K562 (cell line): ENCODE data around the gene PSG3. TPM values are rescaled to one million over a fixed set of nuclear protein-coding genes. Genes with fewer than 3 reads are reported as not detected.
"Not testable (repeated sequence)": the region's sequence is repeated elsewhere in the genome, so short reads cannot be mapped to it uniquely, and the experiment has no call there.

ENCODE experiments used
- ATAC-seq: fragments of 200-7000 bp; cut with Tn5 transposase; 3 replicates; pipeline ENCODE4 v1.9.1; 2020; ENCODE audit warnings: moderate library complexity
- BruUV-seq: library from RNA; stranded (reverse); fragments of 400-500 nt; replicated peaks from 2 replicates; lab custom pipeline; 2021; lab: Mats Ljungman, UMichigan
- CTCF ChIA-PET: fragments of 300-600 bp; formaldehyde crosslinking; extraction: SDS; loops from one replicate; lab custom pipeline; 2021; ENCODE audit warnings: low intra/inter-chr PET ratio; lab: Yijun Ruan, JAX
- POLR2A ChIA-PET: fragments of 300-600, 350-650 bp; sonication (Branson Sonifier 250); formaldehyde crosslinking; extraction: SDS; loops from one replicate; lab custom pipeline; 2021; ENCODE audit warnings: antibody characterized with exemption, inconsistent platforms; lab: Yijun Ruan, JAX
- DNase-seq, 4 experiments: peaks; one replicate each; pipeline versions ENCODE4 v3.0.0 to v3.0.0-alpha.2; 2011 to 2018; ENCODE audit warnings: low spot score in 3 of 4, mixed read lengths in 3 of 4; ENCODE audit errors: extremely low read depth in 1 of 4
- FAIRE-seq: peaks from 2 replicates; lab custom pipeline; 2011; peaks lifted over from hg19 to GRCh38; lab: Jason Lieb, UNC
- H2AFZ ChIP-seq: 2 replicates; pipeline ENCODE4 v1.6.0; 2011; ENCODE audit warnings: low read depth, low read length, control low read depth, inconsistent platforms
- H3K27ac ChIP-seq: fragments of 200-600 bp; 3 replicates; pipeline ENCODE4 v1.8.0; 2011; ENCODE audit warnings: low read depth, mild to moderate bottlenecking, control low read depth, inconsistent platforms, low read length, moderate library complexity, mixed read lengths; ENCODE audit errors: extremely low read depth
- H3K27me3 ChIP-seq, 2 experiments: fragments of 300-600 bp in 1 of 2; 2 replicates in 1 of 2; 3 replicates in 1 of 2; pipeline versions ENCODE4 v1.6.0 to v1.8.0; 2011; ENCODE audit warnings: inconsistent platforms in 2 of 2, low read length in 2 of 2, mild to moderate bottlenecking in 1 of 2, mixed read lengths in 1 of 2, moderate library complexity in 1 of 2; ENCODE audit not compliant: control insufficient read depth in 2 of 2, insufficient read depth in 2 of 2
- H3K36me3 ChIP-seq: fragments of 300-600 bp; 3 replicates; pipeline ENCODE4 v1.8.0; 2011; ENCODE audit warnings: mild to moderate bottlenecking, low read length, inconsistent platforms; ENCODE audit not compliant: control insufficient read depth, insufficient read depth
- H3K4me1 ChIP-seq, 2 experiments: fragments of 200-600 bp in 1 of 2; replicated peaks in 1 of 2; 2 replicates in 1 of 2; 3 replicates in 1 of 2; pipeline versions ENCODE4 v1.5.1 to v1.8.0; 2011; ENCODE audit warnings: inconsistent platforms in 2 of 2, low read length in 2 of 2, mild to moderate bottlenecking in 1 of 2, mixed read lengths in 1 of 2, moderate library complexity in 1 of 2; ENCODE audit not compliant: control insufficient read depth in 2 of 2, insufficient read depth in 2 of 2
- H3K4me2 ChIP-seq: 2 replicates; pipeline ENCODE4 v1.6.1; 2011; ENCODE audit warnings: low read length, control low read depth, inconsistent platforms, mixed read lengths; ENCODE audit not compliant: insufficient read depth
- H3K4me3 ChIP-seq: fragments of 200-600 bp; sonication (generic), shearing (Covaris generic); 2 replicates; pipeline ENCODE4 v1.5.1; 2016; ENCODE audit warnings: control low read depth, inconsistent platforms
- H3K79me2 ChIP-seq: fragments of 200-600 bp; 3 replicates; pipeline ENCODE4 v1.8.0; 2011; ENCODE audit warnings: low read length, inconsistent platforms; ENCODE audit not compliant: control insufficient read depth, insufficient read depth
- H3K9ac ChIP-seq, 2 experiments: 2 replicates each; pipeline versions ENCODE4 v1.6.0 to v1.6.1; 2011; ENCODE audit warnings: low read depth in 2 of 2, low read length in 2 of 2, control low read depth in 1 of 2, inconsistent platforms in 1 of 2, mild to moderate bottlenecking in 1 of 2, mixed read lengths in 1 of 2; ENCODE audit not compliant: insufficient read depth in 1 of 2
- H3K9me1 ChIP-seq: one replicate; pipeline ENCODE4 v1.6.0; 2011; ENCODE audit warnings: inconsistent platforms, mild to moderate bottlenecking, low read length, moderate library complexity; ENCODE audit not compliant: control insufficient read depth, insufficient read depth
- H3K9me3 ChIP-seq: replicated peaks from 2 replicates; pipeline ENCODE4 v1.5.1; 2011; ENCODE audit warnings: low read depth, low read length, inconsistent platforms; ENCODE audit not compliant: control insufficient read depth, insufficient read depth
- H4K20me1 ChIP-seq: replicated peaks from 2 replicates; pipeline ENCODE4 v1.6.1; 2011; ENCODE audit warnings: low read length, inconsistent platforms, mixed read lengths; ENCODE audit not compliant: control insufficient read depth, insufficient read depth
- FOXK2 ChIP-seq, 2 experiments: fragments of 450-650 bp; IDR thresholded peaks in 1 of 2; conservative IDR thresholded peaks in 1 of 2; 2 replicates each; pipeline ENCODE4 v1.6.1; 2016; ENCODE audit warnings: low read depth in 2 of 2, mild to moderate bottlenecking in 1 of 2
- TBP ChIP-seq: optimal IDR thresholded peaks from 2 replicates; pipeline ENCODE3; 2011; ENCODE audit warnings: low read depth, low read length, improper control_type of control experiment
- ZFX ChIP-seq: sonication (generic); formaldehyde crosslinking; IDR thresholded peaks from 2 replicates; pipeline ENCODE4 v1.8.0; 2022; ENCODE audit warnings: mild to moderate bottlenecking, missing genetic modification reagents, moderate library complexity
- ZNF175 ChIP-seq: fragments of 200-800 bp; sonication (Bioruptor generic); IDR thresholded peaks from 2 replicates; pipeline ENCODE4 v1.6.1; 2016; ENCODE audit warnings: low read depth, mild to moderate bottlenecking, missing genetic modification characterization, missing compliant biosample characterization
- WGBS: fragments of 100-300 bp; shearing (Covaris generic); methylation state at CpG from one replicate; pipeline ENCODE4 v1.1.6; 2016; ENCODE audit warnings: low coverage, mixed read lengths; ENCODE audit not compliant: insufficient coverage; ENCODE audit errors: missing lambda C conversion rate; 5-methylcytosine and 5-hydroxymethylcytosine counted together
- in situ Hi-C: fragments of 300-500 bp; cut with MboI; formaldehyde crosslinking; loops from 4 replicates; pipeline ENCODE4 v1.15.0; 2018; ENCODE audit warnings: inconsistent platforms, mixed read lengths
- intact Hi-C: fragments of 100-400 bp; cut with micrococcal nuclease; formaldehyde crosslinking; loops from 2 replicates; pipeline ENCODE4 v1.14.2; 2022
- polyA plus RNA-seq, 8 experiments: library from polyadenylated mRNA; depleted of rRNA in 4 of 8; stranded (reverse) in 5 of 8; unstranded in 3 of 8; fragments of >200 nt; fragmentation: Nextera tagmentation in 2 of 8; fragmentation: Illumina TruSeq in 1 of 8; extraction: Ambion mirVana in 2 of 8; extraction: Trizol in 1 of 8; gene quantifications; 2 replicates each; pipeline versions ENCODE4 v1.2.1 to v1.2.3, GENCODE V29; 2011 to 2014; ENCODE audit warnings: inconsistent platforms in 1 of 8, missing spikeins in 1 of 8
- total RNA-seq, 7 experiments: library from RNA; depleted of rRNA in 6 of 7; stranded (reverse); fragments of >200 nt in 6 of 7; fragmentation: Illumina TruSeq in 2 of 7; extraction: Trizol in 2 of 7; gene quantifications; 2 replicates each; pipeline versions ENCODE4 v1.2.1 to v1.2.3, GENCODE V29; 2011 to 2021; ENCODE audit warnings: low replicate concordance in 1 of 7

PSG3 gene
- total and polyA plus RNA-seq, 9 of the 15 experiments (the other 6 are each of a cell fraction or from before 2014, with no cell fraction given) = not detected

DNA sequence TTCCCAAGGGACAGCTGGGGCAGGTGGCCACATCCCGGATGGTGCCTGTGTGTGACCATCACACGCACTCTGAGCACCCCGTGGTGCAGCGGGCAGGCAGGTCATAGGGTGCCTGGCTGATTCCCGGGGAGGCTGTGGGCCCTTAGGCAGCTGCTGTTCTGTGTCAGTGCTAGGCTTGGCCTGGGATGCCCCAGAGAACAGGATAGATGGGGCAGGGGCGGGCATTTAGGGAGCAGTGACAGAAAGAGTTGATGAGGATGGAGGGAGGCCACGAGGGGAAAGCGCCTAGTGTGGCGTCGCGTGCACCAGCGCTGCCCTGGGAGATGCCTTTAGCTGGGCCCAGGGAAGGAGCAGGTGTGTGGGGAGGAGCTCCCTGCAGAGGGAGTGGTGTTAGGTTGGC is 26.6 kb upstream of the PSG3 start:
- CTCF ChIA-PET, H3K79me2 ChIP-seq, H3K9me1 ChIP-seq, H3K27ac ChIP-seq, H3K9ac ChIP-seq, H3K4me1 ChIP-seq, H3K4me2 ChIP-seq, FAIRE-seq, BruUV-seq, DNase-seq, in situ Hi-C loops, H2AFZ ChIP-seq, ATAC-seq, H3K9me3 ChIP-seq, H3K36me3 ChIP-seq, H3K4me3 ChIP-seq, H3K27me3 ChIP-seq, H4K20me1 ChIP-seq, intact Hi-C loops: not testable (repeated sequence)
- WGBS = under 1% methylated on average over 12 of the region's 12 CpGs
- POLR2A ChIA-PET = interaction anchor here (0.6 kb wide), 1 partner anchor 182 kb away, joined by 4 read pairs; no protein-coding TSS in a partner anchor

DNA sequence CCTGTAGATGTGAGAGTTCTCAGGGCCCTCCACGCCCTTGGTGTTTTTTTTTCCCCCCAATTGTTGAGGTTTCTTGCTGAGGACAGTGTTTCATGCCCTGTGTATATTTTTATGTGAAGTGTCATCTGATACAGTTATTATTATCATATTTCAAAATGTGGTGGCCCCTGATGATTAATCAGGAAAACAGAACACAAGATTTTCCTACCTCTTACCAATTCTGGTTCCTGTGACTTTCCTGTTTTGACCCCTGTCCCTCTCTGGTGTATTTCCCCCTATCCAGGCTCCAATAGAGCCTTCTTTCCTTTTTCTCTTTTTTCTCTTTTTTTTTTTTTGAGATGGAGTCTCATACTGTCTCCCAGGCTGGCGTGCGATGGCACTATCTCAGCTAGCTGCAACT is 24.6 kb upstream of the PSG3 start:
- no peak for DNase-seq
- POLR2A ChIA-PET = no interaction called here
- in situ Hi-C loops = no loop called here
- Histone ChIP-seq H4K20me1 (no peaks in the 10 kb centered on the region), H3K9me1 (no peaks in the 10 kb centered on the region), H3K4me3 (no peak overlapping the region), H3K4me1 (no peaks in the 10 kb centered on the region), H3K9ac (no peak overlapping the region), H3K9me3 (no peaks in the 10 kb centered on the region), H3K27ac (no peak overlapping the region), H3K36me3 (no peaks in the 10 kb centered on the region), H3K4me2 (no peak overlapping the region), H3K27me3 (no peaks in the 10 kb centered on the region), H2AFZ (no peak overlapping the region), H3K79me2 (no peaks in the 10 kb centered on the region)
- CTCF ChIA-PET = no interaction called here
- 0% methylated on average over 3 of the region's 3 CpGs for WGBS
- intact Hi-C loops = no loop called here
- TF ChIP-seq FOXK2 (conservative IDR thresholded peaks at IDR 0.05 in 1 of 2, IDR thresholded peaks at IDR 0.05 in 1 of 2; ENCODE audit: low read depth in 2 of 2) = no peak
- no peak for TF ChIP-seq ZNF175 (CRISPR knock-in tag)
- no peak for TF ChIP-seq TBP
- no peak for TF ChIP-seq ZFX (CRISPR knock-in tag)
- no peak for ATAC-seq
- FAIRE-seq = no peak
- no TSS peak for BruUV-seq
